ENCODE measurements around the gene FLII. TPM values are rescaled to one million over a fixed set of nuclear protein-coding genes. Genes with fewer than 3 reads are reported as not detected.

FLII gene
- total and polyA plus RNA-seq, 2 of the 13 experiments (the other 11 are each of a cell fraction or from before 2014, with no cell fraction given), result 130 to 303 TPM

DNA sequence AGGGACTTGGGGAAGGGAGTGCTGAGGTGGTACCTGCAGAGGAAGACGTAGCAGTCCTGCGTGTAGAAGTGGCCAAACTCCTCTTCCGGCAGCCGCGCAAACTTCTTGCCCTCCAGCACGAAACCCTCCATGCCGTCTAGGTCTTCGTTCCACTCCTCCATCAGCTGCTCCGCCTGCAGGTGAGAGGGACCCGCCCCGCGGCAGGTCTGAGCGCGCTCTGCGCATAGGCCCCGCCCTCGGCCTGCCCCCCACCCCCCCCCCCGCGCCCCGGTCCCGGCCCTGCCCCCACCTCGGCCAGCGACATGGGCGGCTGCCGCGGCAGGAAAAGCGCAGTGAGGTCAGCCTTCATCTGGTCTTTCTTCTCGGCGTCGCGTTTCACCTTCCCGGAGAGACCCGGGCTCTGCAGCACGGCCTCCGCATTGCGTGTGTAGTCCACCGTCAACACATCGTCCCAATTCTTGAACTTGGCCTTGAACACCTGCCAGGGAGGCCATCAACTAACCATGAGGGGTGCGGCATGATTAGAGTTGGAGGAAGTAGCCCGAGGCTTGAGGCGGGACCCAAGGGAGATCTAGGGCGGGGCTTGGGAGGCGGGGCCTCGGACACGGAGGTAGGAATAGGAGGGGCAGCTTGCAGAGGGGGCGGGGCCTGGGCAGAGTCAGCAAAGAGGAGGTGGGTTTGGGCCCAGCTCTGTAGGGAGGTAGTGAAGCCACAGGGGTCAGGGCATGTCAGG, 11.5 kb downstream of the FLII start:
- no peak for FAIRE-seq
- in situ Hi-C loops (cut with HindIII; ENCODE audit: extremely low pct_ligation_motif_present, low pct_unique_long_range_greater_than_20kb), result no loop called here
- CTCF ChIA-PET (ENCODE audit: low intra/inter-chr PET ratio, low total read pairs), result interaction anchor here (1.0 kb wide), 1 partner anchor 72 kb away, joined by 3 read pairs; no protein-coding TSS in a partner anchor

DNA sequence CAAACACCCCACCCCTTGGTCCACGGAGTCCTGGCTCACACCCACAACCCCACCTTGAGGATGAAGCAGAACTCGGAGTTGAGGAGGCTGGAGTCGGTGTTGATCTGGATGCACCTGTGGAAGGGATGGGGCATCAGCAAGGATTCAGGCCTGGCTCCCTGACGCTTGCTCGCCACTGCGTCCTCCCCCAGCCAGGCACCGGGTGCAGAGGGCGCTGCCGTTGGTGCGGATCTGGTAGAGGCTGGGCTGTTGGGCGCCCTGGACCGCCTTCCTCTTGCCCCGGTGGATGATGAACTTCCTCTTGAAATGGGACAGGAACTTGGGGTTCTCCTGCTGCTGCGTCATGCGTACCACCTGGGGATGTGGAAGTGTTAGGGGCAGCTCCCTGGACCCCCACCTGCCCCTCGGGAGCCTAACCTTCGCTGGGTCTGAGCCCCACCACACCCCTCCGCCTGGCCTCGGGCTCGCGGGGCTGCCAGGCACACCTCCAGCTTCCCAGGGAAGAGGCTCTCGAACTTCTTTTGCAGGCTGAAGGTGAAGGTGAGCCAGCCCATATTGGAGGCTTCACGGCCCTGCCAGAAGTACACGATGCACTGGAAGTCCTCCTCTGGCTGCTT, 12.3 kb downstream of the FLII start:
- Histone ChIP-seq H3K27ac (ENCODE audit: extremely low read length, insufficient read depth, low read length) (no peak overlapping the region), H3K4me3 (replicated peaks in 1 of 3; ENCODE audit: insufficient read depth in 1 of 3, low read depth in 2 of 3, low read length in 3 of 3) (no peak overlapping the region), H3K79me2 (ENCODE audit: insufficient read depth, low read length) (no peaks in the 10 kb centered on the region), H3K4me2 (ENCODE audit: low read depth, low read length) (no peak overlapping the region), H3K36me3 (replicated peaks in 1 of 2; ENCODE audit: control insufficient read depth in 1 of 2, insufficient read depth in 2 of 2, low read length in 2 of 2) (peaks cover 27 to 55% of the 10 kb centered on the region in 2 experiments), H4K20me1 (ENCODE audit: insufficient read depth, low read length) (no peaks in the 10 kb centered on the region), H3K4me1 (ENCODE audit: insufficient read depth, low read length) (no peaks in the 10 kb centered on the region), H3K27me3 (ENCODE audit: control insufficient read depth in 1 of 2, insufficient read depth in 2 of 2, low read length in 2 of 2) (no peaks in the 10 kb centered on the region), H3K9ac (ENCODE audit: insufficient read depth, low read depth, low read length) (no peak overlapping the region), H3K9me3 (ENCODE audit: low read length) (no peaks in the 10 kb centered on the region), H2AFZ (ENCODE audit: low read length) (no peak overlapping the region)
- POLR2A ChIA-PET, result no interaction called here
- in situ Hi-C loops (cut with HindIII; ENCODE audit: extremely low pct_ligation_motif_present, low pct_unique_long_range_greater_than_20kb), result no loop called here
- 99% methylated on average over 20 of the region's 24 CpGs for WGBS (ENCODE audit: low lambda C conversion rate)
- CTCF ChIA-PET (ENCODE audit: low intra/inter-chr PET ratio, low total read pairs), result no interaction called here
- TF ChIP-seq KLF6 (CRISPR knock-in tag; IDR thresholded peaks at IDR 0.05), result no peak
- TF ChIP-seq AGO2 (optimal IDR thresholded peaks at IDR 0.05; ENCODE audit: low read depth, low read length), result peak; percentile 38
- intact Hi-C loops (cut with micrococcal nuclease; ENCODE audit: unreplicated experiment), result no loop called here
- FAIRE-seq (no peak), DNase-seq (ENCODE audit: low spot score) (no peak), ATAC-seq (no peak)
- no TSS peak for BruUV-seq (replicated peaks)

More for the DNA sequence above, 11.5 kb downstream of the FLII start:
- intact Hi-C loops (cut with micrococcal nuclease; ENCODE audit: unreplicated experiment), result no loop called here
- H2AFZ ChIP-seq (ENCODE audit: low read length), result no peak overlapping the region
- WGBS (ENCODE audit: low lambda C conversion rate), result 95% methylated on average over 44 of the region's 46 CpGs
- H3K4me2 ChIP-seq (ENCODE audit: low read depth, low read length), result no peak overlapping the region
- H3K4me3 ChIP-seq (replicated peaks in 1 of 3; ENCODE audit: insufficient read depth in 1 of 3, low read depth in 2 of 3, low read length in 3 of 3), result no peak overlapping the region
- H3K27me3 ChIP-seq (ENCODE audit: control insufficient read depth in 1 of 2, insufficient read depth in 2 of 2, low read length in 2 of 2), result no peaks in the 10 kb centered on the region
- H3K9me3 ChIP-seq (ENCODE audit: low read length), result no peaks in the 10 kb centered on the region
- H3K36me3 ChIP-seq (replicated peaks in 1 of 2; ENCODE audit: control insufficient read depth in 1 of 2, insufficient read depth in 2 of 2, low read length in 2 of 2), result peaks cover 29 to 63% of the 10 kb centered on the region in 2 experiments
- no peaks in the 10 kb centered on the region for H3K4me1 ChIP-seq (ENCODE audit: insufficient read depth, low read length)
- ATAC-seq (no peak; the same call in 2 of the 3 replicates), DNase-seq (ENCODE audit: low spot score) (no peak)
- no peak overlapping the region for H3K27ac ChIP-seq (ENCODE audit: extremely low read length, insufficient read depth, low read length)
- no peak overlapping the region for H3K9ac ChIP-seq (ENCODE audit: insufficient read depth, low read depth, low read length)
- no TSS peak for BruUV-seq (replicated peaks)
- POLR2A ChIA-PET, result interaction anchor here (1.2 kb wide), 1 partner anchor 14 kb away, joined by 3 read pairs; no protein-coding TSS in a partner anchor
- no peaks in the 10 kb centered on the region for H4K20me1 ChIP-seq (ENCODE audit: insufficient read depth, low read length)
- H3K79me2 ChIP-seq (ENCODE audit: insufficient read depth, low read length), result no peaks in the 10 kb centered on the region
- no peak for TF ChIP-seq ZNF282 (IDR thresholded peaks at IDR 0.05; ENCODE audit: partially characterized antibody)
- TF ChIP-seq ZNF350 (CRISPR knock-in tag; IDR thresholded peaks at IDR 0.05; ENCODE audit: borderline replicate concordance, low read depth), result no peak
- TF ChIP-seq SETDB1 (CRISPR knock-in tag; IDR thresholded peaks at IDR 0.05; ENCODE audit: borderline replicate concordance), result no peak
- TF ChIP-seq FOSL2 (CRISPR knock-in tag; IDR thresholded peaks at IDR 0.05), result no peak
- TF ChIP-seq FOXJ3 (CRISPR knock-in tag; IDR thresholded peaks at IDR 0.05; ENCODE audit: borderline replicate concordance), result no peak
- TF ChIP-seq HDAC6 (IDR thresholded peaks at IDR 0.05; ENCODE audit: low read depth, low read length), result no peak
- no peak for TF ChIP-seq ZNF563 (CRISPR knock-in tag; IDR thresholded peaks at IDR 0.05)

All from HepG2 (cell line).